Osteoblast (primary cell): ENCODE measurements around the gene LILRA2. TPM values are rescaled to one million over a fixed set of nuclear protein-coding genes. Genes with fewer than 3 reads are reported as not detected.

Experiments
- DNase-seq: peaks from one replicate; pipeline ENCODE4 v3.0.0; 2011; ENCODE audit warnings: low spot score, mixed read lengths; ENCODE audit not compliant: insufficient read length; ENCODE audit errors: missing footprints
- H2AFZ ChIP-seq: 2 replicates; pipeline ENCODE4 v1.6.0; 2011; ENCODE audit warnings: mild to moderate bottlenecking, low read length
- H3K27ac ChIP-seq: 2 replicates; pipeline ENCODE4 v1.5.1; 2011; ENCODE audit warnings: mild to moderate bottlenecking, low read depth, low read length, moderate library complexity
- H3K27me3 ChIP-seq: 2 replicates; pipeline ENCODE4 v1.6.0; 2012; ENCODE audit warnings: mild to moderate bottlenecking, control low read depth, inconsistent platforms, low read length, moderate library complexity; ENCODE audit not compliant: insufficient read depth
- H3K36me3 ChIP-seq: 2 replicates; pipeline ENCODE4 v1.5.1; 2011; ENCODE audit warnings: mild to moderate bottlenecking, low read length, control low read depth, moderate library complexity; ENCODE audit not compliant: insufficient read depth
- H3K4me1 ChIP-seq: 2 replicates; pipeline ENCODE4 v1.5.1; 2011; ENCODE audit warnings: mild to moderate bottlenecking, low read length, control low read depth, moderate library complexity; ENCODE audit not compliant: insufficient read depth
- H3K4me2 ChIP-seq: 2 replicates; pipeline ENCODE4 v1.6.0; 2011; ENCODE audit warnings: mild to moderate bottlenecking, low read length; ENCODE audit not compliant: insufficient read depth
- H3K4me3 ChIP-seq: fragments of 200-600 bp; sonication (generic); 3 replicates; pipeline ENCODE4 v1.5.1; 2012; ENCODE audit warnings: mild to moderate bottlenecking, low read length, inconsistent platforms; ENCODE audit not compliant: insufficient read depth
- H3K79me2 ChIP-seq: 2 replicates; pipeline ENCODE4 v1.6.0; 2012; ENCODE audit warnings: mild to moderate bottlenecking, low read length, control low read depth, inconsistent platforms; ENCODE audit not compliant: insufficient read depth
- H3K9me3 ChIP-seq: 2 replicates; pipeline ENCODE4 v1.5.1; 2011; ENCODE audit warnings: low read depth, low read length, control low read depth
- H4K20me1 ChIP-seq: 2 replicates; pipeline ENCODE4 v1.6.0; 2012; ENCODE audit warnings: mild to moderate bottlenecking, low read length, control low read depth; ENCODE audit not compliant: insufficient read depth
- CTCF ChIP-seq: IDR thresholded peaks from 2 replicates; pipeline ENCODE4 v1.5.1; 2011; ENCODE audit warnings: mild to moderate bottlenecking, low read depth, low read length, moderate library complexity; ENCODE audit errors: extremely low read depth
- total RNA-seq: library from RNA; depleted of rRNA; stranded (reverse); fragments of >200 nt; gene quantifications from 2 replicates; pipeline ENCODE4 v1.2.3, GENCODE V29; 2012

Gene LILRA2
- total RNA-seq, 1 donor, result not detected

- Histone ChIP-seq H3K4me3 (no peak overlapping the region), H3K36me3 (no peaks in the 10 kb centered on the region), H4K20me1 (no peaks in the 10 kb centered on the region), H3K27ac (no peak overlapping the region), H3K4me1 (no peaks in the 10 kb centered on the region), H3K79me2 (no peaks in the 10 kb centered on the region), H3K9me3 (peaks cover 3% of the 10 kb centered on the region), H2AFZ (no peak overlapping the region), H3K4me2 (no peak overlapping the region), H3K27me3 (no peaks in the 10 kb centered on the region)
- TF ChIP-seq CTCF, result no peak
- no peak for DNase-seq
Observed at GRCh38 chr19:54532528-54532927, 41.1 kb upstream of the LILRA2 start.

GRCh38 chr19:54533476-54533875 lies 40.1 kb upstream of the LILRA2 start:
- Histone ChIP-seq H3K4me3 (no peak overlapping the region), H3K27ac (no peak overlapping the region), H2AFZ (no peak overlapping the region), H3K4me1 (no peaks in the 10 kb centered on the region), H3K4me2 (no peak overlapping the region), H4K20me1 (no peaks in the 10 kb centered on the region), H3K79me2 (no peaks in the 10 kb centered on the region), H3K9me3 (peaks cover 3% of the 10 kb centered on the region), H3K27me3 (no peaks in the 10 kb centered on the region), H3K36me3 (no peaks in the 10 kb centered on the region)
- TF ChIP-seq CTCF, result no peak
- no peak for DNase-seq

DNA sequence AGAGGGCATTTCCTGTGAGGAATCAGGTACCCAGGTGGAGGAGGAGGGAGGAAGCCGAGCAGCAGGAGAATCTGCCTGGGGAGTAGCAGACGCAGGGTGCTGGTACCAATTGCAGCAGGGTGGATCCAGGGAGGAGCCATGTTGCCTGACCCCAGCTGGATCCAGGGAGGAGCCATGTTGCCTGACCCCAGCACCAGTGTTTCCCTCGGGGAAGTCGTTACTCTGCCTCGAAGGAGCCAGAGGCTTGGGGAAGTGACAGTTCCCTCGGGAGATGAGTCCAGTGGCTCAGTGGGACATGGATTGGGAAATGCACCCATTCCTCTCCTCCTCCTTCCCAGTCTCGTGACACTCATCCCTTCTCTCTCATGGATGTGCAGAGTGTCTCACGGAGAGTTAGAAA lies 39.4 kb upstream of the LILRA2 start:
- H3K79me2 ChIP-seq, result no peaks in the 10 kb centered on the region
- H3K36me3 ChIP-seq, result no peaks in the 10 kb centered on the region
- no peak for DNase-seq
- no peak overlapping the region for H3K27ac ChIP-seq
- H3K9me3 ChIP-seq, result peaks cover 3% of the 10 kb centered on the region
- H3K27me3 ChIP-seq, result no peaks in the 10 kb centered on the region
- no peak overlapping the region for H3K4me2 ChIP-seq
- H3K4me3 ChIP-seq, result no peak overlapping the region
- no peak overlapping the region for H2AFZ ChIP-seq
- no peaks in the 10 kb centered on the region for H4K20me1 ChIP-seq
- no peak for TF ChIP-seq CTCF
- H3K4me1 ChIP-seq, result no peaks in the 10 kb centered on the region

- no peak for TF ChIP-seq CTCF
- Histone ChIP-seq H3K79me2 (no peaks in the 10 kb centered on the region), H3K27me3 (no peaks in the 10 kb centered on the region), H3K4me3 (no peak overlapping the region), H3K4me2 (no peak overlapping the region), H3K4me1 (no peaks in the 10 kb centered on the region), H3K36me3 (no peaks in the 10 kb centered on the region), H4K20me1 (no peaks in the 10 kb centered on the region), H3K27ac (no peak overlapping the region), H2AFZ (no peak overlapping the region), H3K9me3 (peaks cover 3% of the 10 kb centered on the region)
- DNase-seq, result no peak
Observed at GRCh38 chr19:54535601-54536000, 38.0 kb upstream of the LILRA2 start.
